IPS DF 4.7 (cell line): ENCODE measurements around the gene CELA2A.
"Not testable (repeated sequence)": the region's sequence is repeated elsewhere in the genome, so short reads cannot be mapped to it uniquely, and the experiment has no call there.

Experiments
- DNase-seq: peaks from one replicate; pipeline ENCODE4 v3.0.0-alpha.2; 2013; ENCODE audit warnings: low spot score; ENCODE audit errors: extremely low read depth

Gene CELA2A

DNA sequence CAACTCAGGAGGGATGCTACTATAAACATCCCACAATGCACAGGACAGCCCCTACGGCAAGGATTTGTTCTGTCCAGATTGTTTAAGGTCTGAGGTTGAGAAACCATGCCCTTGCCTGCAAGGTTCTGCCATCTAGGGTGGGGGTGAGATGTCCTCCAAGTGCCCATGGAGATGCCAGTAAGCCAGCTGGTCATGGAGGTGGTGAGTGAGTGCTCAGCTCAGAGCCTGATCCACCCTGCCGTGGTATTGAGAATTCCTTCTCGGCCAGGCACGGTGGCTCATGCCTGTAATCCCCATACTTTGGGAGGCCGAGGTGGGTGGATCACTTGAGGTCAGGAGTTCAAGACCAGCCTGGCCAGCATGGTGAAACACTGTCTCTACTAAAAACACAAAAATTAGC is 31.6 kb upstream of the CELA2A start:
- DNase-seq, result no peak

DNA sequence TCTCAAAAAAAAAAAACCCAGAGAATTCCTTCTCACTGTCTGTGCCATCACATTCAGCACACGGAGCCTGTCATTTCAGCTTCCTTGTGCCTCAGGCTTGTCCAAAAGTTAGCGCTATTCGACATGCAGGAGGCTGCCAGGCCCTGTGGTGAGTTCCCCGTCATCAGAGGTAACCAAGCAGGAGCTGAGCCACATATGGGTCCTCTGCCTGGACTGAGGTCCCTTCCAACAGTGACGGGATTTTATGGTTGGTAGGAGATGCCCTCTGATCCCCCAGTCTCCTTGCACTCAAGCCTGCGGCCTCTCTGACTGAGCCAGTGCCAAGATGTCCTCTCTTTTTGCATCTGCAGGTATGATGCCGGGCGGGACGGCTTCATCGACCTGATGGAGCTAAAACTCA is 31.0 kb upstream of the CELA2A start:
- no peak for DNase-seq

DNA sequence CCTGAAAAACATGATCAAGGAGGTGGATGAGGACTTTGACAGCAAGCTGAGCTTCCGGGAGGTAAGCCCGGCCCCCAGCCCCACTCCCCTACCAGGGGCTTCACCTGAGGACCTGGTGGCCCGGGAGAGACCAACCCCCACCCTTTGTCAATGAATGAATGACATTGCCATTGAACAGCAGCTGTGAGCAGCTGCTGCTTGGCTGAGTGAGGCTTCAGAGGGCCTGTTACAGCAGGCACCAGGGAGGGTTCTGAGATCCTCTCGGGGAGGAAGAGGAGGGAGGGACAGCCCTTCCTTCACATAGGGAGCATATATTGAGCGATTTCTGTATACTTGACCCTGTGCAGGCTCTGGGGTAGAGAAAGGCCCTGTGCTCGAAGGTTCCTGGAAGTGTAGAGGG is 30.6 kb upstream of the CELA2A start:
- no peak for DNase-seq

DNA sequence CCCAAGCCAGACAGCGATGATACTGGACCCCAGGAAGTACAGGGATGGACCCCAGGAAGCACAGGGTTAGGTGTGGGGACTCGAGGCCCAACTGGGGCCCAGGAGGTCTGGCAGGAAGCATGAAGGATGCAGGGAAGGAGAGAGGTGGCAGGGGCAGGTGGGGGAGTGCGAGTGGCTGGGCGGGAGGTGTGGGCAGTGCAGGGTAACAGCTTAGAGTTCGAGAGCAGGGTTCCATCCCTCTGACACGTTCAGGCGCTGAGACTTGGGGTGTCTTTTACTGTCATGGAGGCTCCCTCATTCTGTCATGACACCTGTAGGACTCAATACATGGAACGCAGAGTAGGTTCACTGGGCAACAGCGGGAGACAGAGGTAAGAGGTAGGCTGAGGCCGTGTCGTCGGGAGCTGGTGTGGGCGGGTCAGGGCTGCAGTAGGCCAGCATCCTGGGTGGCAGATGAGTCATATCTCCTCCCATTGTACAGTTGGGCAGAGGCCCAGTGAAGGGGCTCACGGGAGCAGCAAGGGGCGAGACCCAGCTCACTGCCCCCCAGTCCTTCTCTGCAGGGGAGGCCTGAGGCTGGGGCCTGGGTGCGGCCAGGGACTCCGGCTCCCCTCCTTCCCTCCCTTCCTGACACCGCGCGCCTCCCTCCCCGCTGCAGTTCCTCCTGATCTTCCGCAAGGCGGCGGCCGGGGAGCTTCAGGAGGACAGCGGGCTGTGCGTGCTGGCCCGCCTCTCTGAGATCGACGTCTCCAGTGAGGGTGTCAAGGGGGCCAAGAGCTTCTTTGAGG is 29.8 kb upstream of the CELA2A start:
- DNase-seq, result no peak

DNA sequence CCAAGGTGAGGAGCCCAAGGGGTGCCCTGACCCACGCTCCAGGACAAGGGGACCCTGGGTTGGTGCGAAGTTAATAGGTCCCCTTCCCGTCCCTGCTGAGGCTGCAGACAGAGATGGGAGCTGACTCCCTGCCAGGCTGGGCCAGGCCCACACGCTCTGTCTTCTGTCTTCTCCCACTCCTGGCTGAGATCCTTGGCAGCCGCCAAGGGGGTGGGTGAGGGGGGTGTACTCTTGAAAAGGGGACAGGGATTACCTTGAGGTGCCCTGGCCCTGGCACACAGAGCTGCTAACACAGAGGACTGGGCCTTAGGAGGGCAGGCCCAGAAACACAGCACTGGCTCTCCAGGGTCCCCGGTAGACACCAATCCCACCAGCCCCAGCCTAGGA is 29.3 kb upstream of the CELA2A start:
- no peak for DNase-seq

DNA sequence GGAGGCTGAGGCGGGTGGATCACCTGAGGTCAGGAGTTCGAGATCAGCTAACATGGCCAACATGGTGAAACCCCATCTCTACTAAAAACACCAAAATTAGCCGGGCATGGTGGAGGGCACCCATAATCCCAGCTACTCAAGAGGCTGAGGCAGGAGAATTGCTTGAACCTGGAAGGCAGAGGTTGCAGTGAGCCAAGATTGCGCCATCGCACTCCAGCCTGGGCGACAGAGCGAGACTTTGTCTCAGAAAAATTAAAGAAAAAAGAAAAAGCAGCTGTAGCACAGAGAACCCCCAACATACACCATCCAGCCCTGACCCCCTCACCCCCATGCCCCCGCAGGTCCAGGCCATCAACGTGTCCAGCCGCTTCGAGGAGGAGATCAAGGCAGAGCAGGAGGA is 28.3 kb upstream of the CELA2A start:
- not testable (repeated sequence) for DNase-seq

DNA sequence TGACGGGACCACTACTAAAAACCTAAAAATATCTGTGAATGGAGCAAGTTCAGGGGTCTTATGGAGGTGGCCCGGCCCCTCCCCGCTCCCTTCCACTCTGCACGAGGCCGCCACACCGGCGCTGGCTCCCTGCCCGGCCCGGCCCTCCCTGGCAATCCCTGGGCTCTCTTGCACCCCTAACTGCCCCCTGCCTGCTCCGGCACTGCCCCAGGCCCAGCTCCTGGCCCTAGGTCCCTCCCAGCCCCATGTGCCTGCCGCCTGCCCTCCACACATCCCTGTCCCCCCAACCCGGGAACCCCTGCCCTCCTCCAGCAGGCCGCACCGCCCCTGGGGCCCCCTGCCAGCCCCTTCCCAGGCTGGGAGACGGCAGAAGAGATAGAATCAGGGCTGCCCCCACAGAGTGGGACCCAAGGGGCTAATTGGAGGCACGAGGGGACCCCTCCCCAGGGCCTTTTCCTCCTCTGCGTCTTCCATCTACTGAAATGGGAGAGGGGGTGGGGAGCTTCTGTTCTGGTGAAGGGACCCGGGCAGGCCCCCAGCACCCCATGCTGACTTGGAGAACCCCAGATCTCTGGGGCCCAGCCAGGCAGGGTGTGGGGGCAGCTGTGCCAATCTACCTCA is 27.6 kb upstream of the CELA2A start:
- DNase-seq, result no peak

DNA sequence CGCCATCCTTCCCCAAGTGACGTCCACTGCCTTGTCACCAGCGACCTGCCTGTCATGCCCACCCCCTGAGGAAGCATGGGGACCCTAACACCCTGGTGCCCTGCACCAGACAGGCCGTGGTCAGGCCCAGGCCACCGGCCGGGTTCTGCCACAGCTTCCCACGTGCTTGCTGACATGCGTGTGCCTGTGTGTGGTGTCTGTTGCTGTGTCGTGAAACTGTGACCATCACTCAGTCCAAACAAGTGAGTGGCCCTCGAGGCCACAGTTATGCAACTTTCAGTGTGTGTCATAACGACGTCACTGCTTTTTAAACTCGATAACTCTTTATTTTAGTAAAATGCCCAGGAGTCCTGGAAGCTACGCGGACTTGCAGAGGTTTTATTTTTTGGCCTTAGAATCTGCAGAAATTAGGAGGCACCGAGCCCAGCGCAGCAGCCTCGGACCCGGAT is 26.8 kb upstream of the CELA2A start:
- no peak for DNase-seq

DNA sequence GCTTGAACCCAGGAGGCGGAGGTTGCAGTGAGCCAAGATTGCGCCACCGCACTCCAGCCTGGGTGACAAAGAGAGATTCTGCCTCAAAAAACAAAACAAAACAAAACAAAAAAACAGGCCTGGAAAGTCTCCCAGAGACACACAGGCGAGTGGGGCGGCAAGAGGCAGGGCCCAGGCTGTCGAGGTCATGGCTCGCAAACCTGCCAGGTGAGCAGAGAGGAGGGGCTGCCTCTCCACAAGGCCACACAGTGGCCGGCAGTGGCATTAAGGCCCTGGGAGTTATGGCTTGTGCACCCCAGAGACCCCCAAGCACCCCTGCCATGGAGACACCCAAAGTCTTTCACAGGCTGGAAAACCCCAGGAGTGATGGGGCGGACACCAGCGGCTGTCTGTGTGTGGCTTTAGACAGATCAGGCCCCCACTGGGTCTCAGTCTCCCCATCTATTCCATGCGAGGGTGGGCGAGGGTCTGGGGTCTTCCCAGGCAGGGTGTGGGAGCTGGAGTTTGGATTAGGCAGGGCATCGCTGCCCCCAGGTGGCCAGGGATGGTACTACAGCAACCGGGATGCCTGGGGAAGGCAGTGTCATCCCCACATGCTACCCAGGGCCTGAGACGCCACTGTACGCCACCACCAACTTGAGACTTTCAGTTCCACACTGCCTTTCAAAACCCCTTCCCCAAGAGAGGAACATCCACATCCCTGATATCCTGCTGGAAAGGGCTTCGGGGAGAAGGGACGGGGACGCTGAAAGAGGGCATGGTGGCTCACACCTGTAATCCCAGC is 25.6 kb upstream of the CELA2A start:
- DNase-seq, result peak; percentile 38

DNA sequence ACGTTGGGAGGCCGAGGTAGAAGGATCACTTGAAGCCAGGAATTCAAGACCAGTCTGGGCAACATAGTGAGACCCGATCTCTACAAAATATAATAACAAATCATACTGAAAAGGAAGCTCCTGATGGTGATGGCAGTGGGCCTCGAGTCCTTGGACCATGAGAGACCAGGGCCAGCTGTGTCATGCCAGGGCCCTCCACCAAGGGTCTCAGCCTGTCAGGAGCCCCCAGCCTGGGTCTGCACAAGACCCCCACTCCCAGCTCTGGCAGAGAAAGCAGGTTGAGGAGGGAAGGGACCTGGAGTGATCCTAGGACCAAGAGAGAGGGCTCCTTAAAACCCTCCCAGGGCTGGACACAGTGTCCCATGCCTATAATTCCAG is 25.0 kb upstream of the CELA2A start:
- DNase-seq, result no peak

DNA sequence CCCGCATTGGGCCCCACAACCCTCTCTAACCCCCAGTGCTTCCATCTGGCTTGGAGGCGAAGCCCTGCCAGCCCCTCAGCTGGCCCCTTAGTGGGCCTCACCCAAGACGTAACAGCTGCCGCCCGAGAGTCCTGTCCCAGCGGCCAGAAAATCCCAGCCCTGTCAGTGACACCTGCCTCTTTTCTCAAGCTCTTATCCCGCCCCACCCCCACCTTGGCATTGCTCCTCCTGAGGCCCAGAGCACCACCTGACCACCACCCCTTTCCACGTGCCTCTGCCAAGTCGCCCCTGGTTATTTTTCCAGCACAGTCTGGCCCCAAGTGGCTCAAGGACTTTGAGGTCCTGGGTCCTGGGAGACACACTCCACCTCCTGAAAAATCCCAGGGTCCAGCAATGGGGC is 24.2 kb upstream of the CELA2A start:
- no peak for DNase-seq

DNA sequence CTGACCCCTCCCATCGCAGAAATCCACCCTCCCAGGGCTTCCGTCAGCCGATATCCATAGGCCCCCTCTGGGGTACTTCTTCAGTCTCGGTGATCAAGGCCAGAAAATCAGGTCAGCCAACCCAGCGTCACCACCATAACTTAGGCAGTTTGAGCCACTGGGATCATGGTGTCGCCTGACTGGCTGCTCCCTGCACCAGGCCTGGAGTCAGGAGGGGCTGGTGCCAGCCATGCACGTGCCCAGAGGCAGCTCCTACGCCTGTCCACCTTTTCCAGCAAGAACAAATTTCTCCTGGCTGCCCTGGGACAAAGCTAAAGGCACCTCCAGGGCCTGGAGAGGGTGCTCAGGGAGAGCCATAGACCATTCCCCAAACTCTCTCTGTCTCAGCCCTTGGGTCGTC is 23.1 kb upstream of the CELA2A start:
- DNase-seq, result no peak

DNA sequence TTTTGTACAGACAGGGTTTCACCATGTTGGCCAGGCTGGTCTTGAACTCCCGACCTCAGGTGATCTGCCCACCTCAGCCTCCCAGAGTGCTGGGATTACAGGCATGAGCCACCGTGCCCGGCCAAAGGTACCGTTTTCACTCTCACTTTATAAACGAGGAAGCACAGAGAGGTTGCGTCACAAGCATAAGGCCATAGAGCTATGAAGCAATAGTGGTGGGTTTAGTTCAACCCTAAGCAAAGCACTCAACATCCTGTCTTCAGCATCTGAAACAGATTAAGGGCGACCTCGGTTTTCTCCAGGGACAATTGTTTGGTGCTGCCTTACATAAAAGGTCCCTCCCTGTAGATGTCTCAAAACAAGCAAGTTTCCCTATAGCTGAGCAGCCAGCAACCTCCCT is 21.8 kb upstream of the CELA2A start:
- not testable (repeated sequence) for DNase-seq

DNA sequence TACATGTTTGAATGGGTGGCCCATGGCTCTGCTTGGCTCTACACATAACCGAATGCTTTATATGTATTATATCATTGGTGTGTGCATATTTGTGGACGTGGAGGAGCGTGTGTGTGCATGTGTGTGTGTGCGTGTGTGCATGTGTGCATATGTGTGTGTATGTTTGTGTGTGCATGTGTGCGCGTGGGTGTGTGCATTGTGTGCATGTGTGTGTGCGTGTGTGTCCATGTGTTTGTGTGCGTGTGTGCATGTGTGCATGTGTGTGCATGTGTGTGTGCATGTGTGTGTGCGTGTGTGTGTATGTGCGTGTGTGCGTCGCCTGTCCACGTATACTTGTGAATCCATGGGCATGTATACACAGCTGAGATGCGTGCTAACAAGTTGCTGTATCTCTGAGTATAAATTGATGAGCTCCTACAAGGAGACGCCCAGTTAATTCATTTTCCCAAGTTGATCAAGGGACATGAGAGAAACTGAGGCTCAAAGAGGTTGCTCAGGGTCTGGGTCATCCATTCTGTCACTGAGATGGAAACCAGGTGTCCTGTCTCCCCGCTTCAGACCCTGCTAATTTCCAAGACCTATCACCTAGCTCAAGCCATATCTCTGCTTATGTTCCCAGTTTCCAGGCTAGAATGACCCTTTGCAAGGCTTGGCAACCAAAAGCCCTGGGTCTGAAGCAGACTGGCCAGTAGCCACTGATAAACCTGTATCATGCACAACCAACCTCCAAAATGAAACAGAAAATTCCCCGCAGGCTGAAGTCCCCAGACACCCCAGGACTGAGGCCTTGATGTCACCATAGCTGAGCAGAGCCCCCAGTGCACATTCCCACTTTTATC is 21.1 kb upstream of the CELA2A start:
- DNase-seq, result no peak

DNA sequence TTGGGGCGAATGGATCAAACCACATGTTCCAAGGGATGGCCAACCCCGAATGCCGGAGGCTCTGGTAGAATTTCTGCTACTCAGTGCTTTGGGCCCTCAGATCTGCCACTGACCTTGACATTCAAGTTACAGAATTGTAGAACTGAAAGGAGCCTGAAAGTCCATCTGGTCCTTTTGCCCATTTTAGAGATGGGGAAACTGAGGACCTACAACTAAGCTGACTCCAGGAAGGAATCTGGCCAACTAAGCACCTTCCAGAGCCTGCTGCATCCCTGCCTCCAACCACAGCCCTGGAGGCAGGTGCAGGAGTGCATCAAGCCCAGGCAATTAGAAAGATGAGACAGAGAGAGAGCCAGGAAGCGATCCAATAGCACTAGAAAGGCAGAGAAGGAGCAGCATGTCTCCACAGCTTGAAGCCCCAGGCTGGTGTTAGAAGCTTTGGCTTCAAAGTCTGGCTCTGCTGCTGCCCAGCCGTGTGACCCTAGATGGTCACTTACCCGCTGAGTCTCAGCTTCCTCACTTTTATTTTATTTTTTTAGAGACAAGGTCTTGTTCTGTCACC is 19.6 kb upstream of the CELA2A start:
- DNase-seq, result no peak

DNA sequence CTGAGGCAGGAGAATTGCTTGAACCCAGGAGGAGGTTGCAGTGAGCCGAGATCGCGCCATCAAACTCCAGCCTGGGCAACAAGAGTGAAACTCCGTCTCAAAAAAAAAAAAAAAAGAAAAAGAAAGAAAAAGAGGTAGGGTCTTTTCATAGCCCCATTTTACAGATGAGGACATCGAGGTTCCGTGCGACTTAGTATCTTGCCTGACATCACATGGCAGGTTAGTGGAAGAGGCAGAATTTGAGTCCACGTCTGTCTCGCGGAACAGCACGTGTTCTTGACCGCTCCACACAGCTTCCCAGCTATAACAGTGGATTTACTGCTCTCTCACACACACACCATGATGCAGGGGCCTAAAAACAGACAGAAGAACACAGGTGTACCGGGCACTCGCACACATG is 17.2 kb upstream of the CELA2A start:
- no peak for DNase-seq

DNA sequence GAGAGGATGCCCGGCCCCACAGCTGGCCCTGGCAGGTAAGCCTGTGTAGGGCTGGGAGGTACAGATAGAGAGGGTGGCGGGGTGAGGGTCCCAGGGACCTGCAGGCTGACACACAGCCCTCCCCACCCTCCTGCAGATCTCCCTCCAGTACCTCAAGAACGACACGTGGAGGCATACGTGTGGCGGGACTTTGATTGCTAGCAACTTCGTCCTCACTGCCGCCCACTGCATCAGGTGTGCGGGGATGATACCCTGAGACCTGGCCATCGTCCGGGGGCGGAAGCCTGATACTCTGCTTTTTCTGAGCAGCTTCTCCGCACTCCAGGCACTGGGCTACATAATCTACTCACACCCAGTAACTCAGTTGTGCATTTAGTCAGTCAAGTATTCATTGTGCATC is 16.2 kb upstream of the CELA2A start:
- DNase-seq, result no peak

DNA sequence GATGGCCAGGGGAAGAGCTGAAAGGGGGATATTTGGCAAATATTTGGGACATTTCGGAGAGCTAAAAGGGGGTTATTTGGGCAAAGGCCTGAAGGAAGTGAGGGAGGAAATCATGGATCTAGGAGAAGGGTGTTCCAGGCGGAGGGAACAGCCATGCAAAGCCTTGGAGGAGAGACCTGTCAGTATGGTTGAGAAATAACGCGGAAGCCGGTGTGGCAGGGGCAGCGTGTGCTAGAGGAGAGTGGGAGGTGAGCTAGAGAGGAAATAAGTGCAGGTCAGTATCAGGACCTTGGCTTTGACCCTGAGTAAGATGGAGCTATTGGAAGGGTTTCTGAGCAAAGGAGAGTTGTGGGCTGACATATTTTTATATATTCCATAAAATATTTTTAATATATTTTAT is 15.3 kb upstream of the CELA2A start:
- DNase-seq, result no peak

DNA sequence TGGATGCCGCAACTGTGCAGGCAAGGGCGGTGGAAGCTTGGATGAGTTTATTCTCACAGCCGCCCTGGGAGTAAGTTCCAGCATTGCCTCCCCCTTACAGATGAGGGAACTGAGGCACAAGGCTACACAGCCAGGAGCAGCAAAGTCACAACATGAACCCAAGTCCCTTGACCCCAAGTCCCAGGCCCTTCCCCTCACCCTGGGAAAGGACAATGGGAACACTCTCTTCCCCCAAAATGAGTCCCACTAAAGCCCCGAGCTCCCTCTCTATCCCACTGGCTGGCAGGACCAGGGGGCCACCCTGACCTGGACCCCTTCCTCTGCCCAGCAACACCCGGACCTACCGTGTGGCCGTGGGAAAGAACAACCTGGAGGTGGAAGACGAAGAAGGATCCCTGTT is 14.4 kb upstream of the CELA2A start:
- no peak for DNase-seq

DNA sequence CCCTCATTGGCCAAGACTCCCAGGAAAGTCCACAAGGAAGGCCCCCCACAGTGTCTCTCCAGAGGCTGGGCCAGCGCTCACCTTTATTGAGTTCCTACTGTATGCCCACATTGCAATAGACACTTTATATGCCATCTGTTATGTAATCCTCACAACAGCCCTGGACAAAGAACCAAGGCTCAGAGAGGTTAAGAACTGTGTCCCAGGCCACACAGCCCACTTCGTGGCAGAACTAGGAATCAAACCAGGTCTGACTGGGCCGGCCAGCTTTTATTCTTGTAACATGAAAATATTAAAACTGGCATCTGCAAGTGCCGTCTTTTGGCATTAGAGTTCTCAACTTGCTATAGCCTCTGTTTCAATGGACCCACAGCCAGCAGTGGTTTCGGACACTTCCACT is 13.8 kb upstream of the CELA2A start:
- DNase-seq, result no peak

DNA sequence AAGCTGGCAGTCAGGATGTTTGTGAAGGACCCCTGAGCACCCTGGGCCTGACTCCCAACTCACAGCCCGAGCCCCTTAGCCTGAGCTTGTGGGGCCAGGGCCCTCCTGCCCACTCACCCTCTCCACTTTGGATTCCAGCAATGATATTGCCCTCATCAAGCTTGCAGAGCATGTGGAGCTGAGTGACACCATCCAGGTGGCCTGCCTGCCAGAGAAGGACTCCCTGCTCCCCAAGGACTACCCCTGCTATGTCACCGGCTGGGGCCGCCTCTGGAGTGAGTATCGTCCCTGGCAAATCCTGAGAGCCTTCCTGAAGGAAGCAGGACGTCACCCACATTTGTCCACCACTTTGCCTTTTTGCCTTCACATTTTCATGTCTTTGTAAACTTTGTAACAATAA is 13.3 kb upstream of the CELA2A start:
- no peak for DNase-seq
